SJCRH30 (cell line): ENCODE measurements around the gene PPP1R7. TPM values are rescaled to one million over a fixed set of nuclear protein-coding genes. Genes with fewer than 3 reads are reported as not detected.

Source experiments
- DNase-seq, 2 experiments: peaks; one replicate each; pipeline ENCODE4 v3.0.0-alpha.2; 2015 to 2020
- H3K27ac ChIP-seq: fragments of 250-450 bp; sonication (Bioruptor Pico); 2 replicates; pipeline ENCODE4 v1.5.1; 2020; ENCODE audit warnings: mild to moderate bottlenecking, moderate library complexity
- H3K27me3 ChIP-seq: fragments of 250-450 bp; sonication (Bioruptor Pico); 2 replicates; pipeline ENCODE4 v1.5.1; 2020; ENCODE audit warnings: mild to moderate bottlenecking, moderate library complexity
- H3K36me3 ChIP-seq: fragments of 250-450 bp; sonication (Bioruptor Pico); 2 replicates; pipeline ENCODE4 v1.5.1; 2020; ENCODE audit warnings: mild to moderate bottlenecking, moderate library complexity
- H3K4me1 ChIP-seq: fragments of 250-450 bp; sonication (Bioruptor Pico); 2 replicates; pipeline ENCODE4 v1.5.1; 2020; ENCODE audit warnings: mild to moderate bottlenecking, moderate library complexity
- H3K4me3 ChIP-seq: fragments of 250-450 bp; sonication (Bioruptor Pico); 2 replicates; pipeline ENCODE4 v1.5.1; 2020; ENCODE audit warnings: mild to moderate bottlenecking, moderate library complexity
- H3K9me3 ChIP-seq: fragments of 250-450 bp; sonication (Bioruptor Pico); replicated peaks from 2 replicates; pipeline ENCODE4 v1.5.1; 2020; ENCODE audit warnings: mild to moderate bottlenecking, moderate library complexity
- total RNA-seq: library from RNA; depleted of rRNA; stranded (reverse); fragments of >200 nt; shearing (Covaris generic); gene quantifications from 2 replicates; pipeline ENCODE4 v1.2.3, GENCODE V29; 2014

Gene PPP1R7
- total RNA-seq, 1 experiment from 2014 or later: 78.6 TPM

- Histone ChIP-seq H3K27ac (no peak overlapping the region), H3K4me3 (no peak overlapping the region), H3K9me3 (no peaks in the 10 kb centered on the region), H3K36me3 (peaks cover 2% of the 10 kb centered on the region; the same call in 1 of the 2 replicates), H3K4me1 (no peaks in the 10 kb centered on the region), H3K27me3 (no peaks in the 10 kb centered on the region)
- no peak for DNase-seq
Observed at GRCh38 chr2:241112592-241112991, 37.7 kb upstream of the PPP1R7 start.

GRCh38 chr2:241114836-241115235, 35.4 kb upstream of the PPP1R7 start:
- Histone ChIP-seq H3K27me3 (no peaks in the 10 kb centered on the region), H3K27ac (no peak overlapping the region), H3K4me1 (no peaks in the 10 kb centered on the region), H3K4me3 (no peak overlapping the region), H3K36me3 (peaks cover 4% of the 10 kb centered on the region; the same call in 1 of the 2 replicates), H3K9me3 (no peaks in the 10 kb centered on the region)
- DNase-seq: no peak

- no peak for DNase-seq
- H3K27me3 ChIP-seq: no peaks in the 10 kb centered on the region
- no peaks in the 10 kb centered on the region for H3K4me1 ChIP-seq
Observed at GRCh38 chr2:241115361-241115760, 34.9 kb upstream of the PPP1R7 start.

GRCh38 chr2:241116606-241117560, 33.4 kb upstream of the PPP1R7 start:
- no peak overlapping the region for H3K4me3 ChIP-seq
- no peak overlapping the region for H3K27ac ChIP-seq
- DNase-seq: no peak
- no peaks in the 10 kb centered on the region for H3K4me1 ChIP-seq
- H3K27me3 ChIP-seq: no peaks in the 10 kb centered on the region
- H3K36me3 ChIP-seq: peaks cover 7% of the 10 kb centered on the region; the same call in 1 of the 2 replicates
- H3K9me3 ChIP-seq: no peaks in the 10 kb centered on the region

More at GRCh38 chr2:241115361-241115760, 34.9 kb upstream of the PPP1R7 start:
- Histone ChIP-seq H3K36me3 (peaks cover 5% of the 10 kb centered on the region; the same call in 1 of the 2 replicates), H3K27ac (no peak overlapping the region), H3K9me3 (no peaks in the 10 kb centered on the region), H3K4me3 (no peak overlapping the region)

- H3K4me3 ChIP-seq: no peak overlapping the region
- H3K9me3 ChIP-seq: no peaks in the 10 kb centered on the region
- no peaks in the 10 kb centered on the region for H3K27me3 ChIP-seq
- peaks cover 7% of the 10 kb centered on the region; the same call in 1 of the 2 replicates for H3K36me3 ChIP-seq
- no peak overlapping the region for H3K27ac ChIP-seq
- DNase-seq: no peak
- H3K4me1 ChIP-seq: no peaks in the 10 kb centered on the region
Observed at GRCh38 chr2:241118737-241119505, 31.3 kb upstream of the PPP1R7 start.

GRCh38 chr2:241120440-241120839, 29.8 kb upstream of the PPP1R7 start:
- Histone ChIP-seq H3K36me3 (peaks cover 4% of the 10 kb centered on the region; the same call in 1 of the 2 replicates), H3K4me3 (no peak overlapping the region), H3K9me3 (no peaks in the 10 kb centered on the region), H3K27ac (no peak overlapping the region), H3K27me3 (no peaks in the 10 kb centered on the region), H3K4me1 (no peaks in the 10 kb centered on the region)
- no peak for DNase-seq

GRCh38 chr2:241121008-241121407, 29.3 kb upstream of the PPP1R7 start:
- no peak for DNase-seq
- no peaks in the 10 kb centered on the region for H3K9me3 ChIP-seq
- no peak overlapping the region for H3K4me3 ChIP-seq
- H3K27ac ChIP-seq: no peak overlapping the region
- peaks cover 4% of the 10 kb centered on the region; the same call in 1 of the 2 replicates for H3K36me3 ChIP-seq
- no peaks in the 10 kb centered on the region for H3K4me1 ChIP-seq
- no peaks in the 10 kb centered on the region for H3K27me3 ChIP-seq

- no peaks in the 10 kb centered on the region for H3K27me3 ChIP-seq
- no peak overlapping the region for H3K4me3 ChIP-seq
- H3K9me3 ChIP-seq: no peaks in the 10 kb centered on the region
- H3K36me3 ChIP-seq: peaks cover 4% of the 10 kb centered on the region; the same call in 1 of the 2 replicates
- no peak overlapping the region for H3K27ac ChIP-seq
- DNase-seq: no peak
- no peaks in the 10 kb centered on the region for H3K4me1 ChIP-seq
Observed at GRCh38 chr2:241122376-241123002, 27.8 kb upstream of the PPP1R7 start.

GRCh38 chr2:241123816-241124536, 26.3 kb upstream of the PPP1R7 start:
- no peak for DNase-seq
- Histone ChIP-seq H3K27me3 (no peaks in the 10 kb centered on the region), H3K9me3 (no peaks in the 10 kb centered on the region), H3K4me1 (no peaks in the 10 kb centered on the region), H3K4me3 (no peak overlapping the region), H3K27ac (no peak overlapping the region), H3K36me3 (peaks cover 4% of the 10 kb centered on the region; the same call in 1 of the 2 replicates)

GRCh38 chr2:241125626-241126025, 24.6 kb upstream of the PPP1R7 start:
- H3K36me3 ChIP-seq: 0 out of 2 replicates have a peak, but pooled peaks cover 2% of the 10 kb centered on the region
- no peaks in the 10 kb centered on the region for H3K27me3 ChIP-seq
- H3K4me3 ChIP-seq: no peak overlapping the region
- no peaks in the 10 kb centered on the region for H3K4me1 ChIP-seq
- no peak for DNase-seq
- no peaks in the 10 kb centered on the region for H3K9me3 ChIP-seq
- no peak overlapping the region for H3K27ac ChIP-seq

- H3K27ac ChIP-seq: no peak overlapping the region
- no peak for DNase-seq
- no peaks in the 10 kb centered on the region for H3K36me3 ChIP-seq
- no peaks in the 10 kb centered on the region for H3K9me3 ChIP-seq
- H3K4me3 ChIP-seq: no peak overlapping the region
- H3K27me3 ChIP-seq: no peaks in the 10 kb centered on the region
- H3K4me1 ChIP-seq: no peaks in the 10 kb centered on the region
Observed at GRCh38 chr2:241126201-241126611, 24.1 kb upstream of the PPP1R7 start.

- Histone ChIP-seq H3K27ac (no peak overlapping the region), H3K9me3 (no peaks in the 10 kb centered on the region), H3K4me1 (no peaks in the 10 kb centered on the region), H3K36me3 (no peaks in the 10 kb centered on the region), H3K4me3 (no peak overlapping the region), H3K27me3 (no peaks in the 10 kb centered on the region)
- DNase-seq: no peak
Observed at GRCh38 chr2:241126771-241127202, 23.5 kb upstream of the PPP1R7 start.

GRCh38 chr2:241128266-241128665, 22.0 kb upstream of the PPP1R7 start:
- Histone ChIP-seq H3K9me3 (no peaks in the 10 kb centered on the region), H3K4me1 (no peaks in the 10 kb centered on the region), H3K36me3 (no peaks in the 10 kb centered on the region), H3K27ac (no peak overlapping the region), H3K27me3 (no peaks in the 10 kb centered on the region), H3K4me3 (no peak overlapping the region)
- no peak for DNase-seq
